ENCODE measurements around the gene CARD9. TPM values are rescaled to one million over a fixed set of nuclear protein-coding genes. Genes with fewer than 3 reads are reported as not detected.

Gene CARD9
- total RNA-seq, 2 experiments from 2014 or later: 0.92 to 1.7 TPM

DNA sequence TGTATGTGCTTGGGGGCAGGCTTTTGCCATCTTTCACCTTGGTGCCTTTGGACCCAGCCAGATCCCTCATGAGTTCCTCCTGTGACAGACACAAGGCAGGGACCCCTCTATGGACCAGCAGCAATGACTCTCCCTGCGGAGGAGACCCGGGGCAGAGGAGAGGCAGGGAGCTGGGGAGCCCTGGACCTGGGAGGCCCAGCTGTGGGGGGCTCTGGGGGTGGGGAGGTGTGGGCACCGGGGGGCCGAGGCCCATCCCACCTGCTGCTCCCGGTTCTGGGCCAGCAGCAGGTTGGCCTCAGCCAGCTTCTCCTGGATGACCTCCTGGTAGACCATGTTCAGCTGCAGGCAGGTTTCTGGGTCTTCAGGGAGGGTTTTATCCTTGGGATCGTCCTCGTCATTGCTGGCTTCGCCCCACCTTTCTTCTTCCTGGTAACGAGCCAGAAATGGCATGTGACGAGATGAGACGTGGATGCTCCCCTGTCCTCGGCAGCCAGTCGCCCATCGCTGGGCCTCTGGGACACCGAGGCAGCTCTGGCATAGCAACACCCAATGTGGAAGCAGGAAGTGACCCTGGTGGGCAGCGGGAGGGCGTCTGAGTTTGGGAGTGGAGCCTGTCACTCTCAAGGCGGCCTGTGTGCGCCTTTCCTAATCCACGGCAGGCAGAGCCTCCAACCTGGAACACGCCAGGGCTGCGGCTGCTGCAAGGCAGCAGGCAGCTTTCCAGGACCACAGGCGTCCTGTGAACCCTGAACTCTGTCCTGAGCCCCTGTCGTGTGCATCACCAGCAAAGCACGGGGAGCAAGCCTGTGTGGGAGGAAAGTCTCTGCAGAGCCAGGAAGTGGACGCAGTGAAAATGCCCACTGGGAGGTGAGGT, 22.1 kb upstream of the CARD9 start:
- Histone ChIP-seq H4K20me1 (ENCODE audit: insufficient read depth, low read length) (peaks cover 10% of the 10 kb centered on the region; the same call in 1 of the 2 replicates), H3K79me2 (ENCODE audit: insufficient read depth, low read depth, low read length) (peaks cover 23% of the 10 kb centered on the region), H3K9me3 (ENCODE audit: low read length) (no peaks in the 10 kb centered on the region), H3K4me3 (ENCODE audit: low read depth, low read length, poor library complexity, severe bottlenecking) (no peak overlapping the region), H3K27ac (ENCODE audit: low read depth, low read length, poor library complexity, severe bottlenecking) (no peak overlapping the region), H2AFZ (ENCODE audit: low read length) (no peak overlapping the region), H3K4me1 (ENCODE audit: insufficient read depth, low read length, poor library complexity, severe bottlenecking) (peaks cover 9% of the 10 kb centered on the region), H3K36me3 (ENCODE audit: insufficient read depth, low read length) (peaks cover 78% of the 10 kb centered on the region), H3K4me2 (ENCODE audit: low read length) (no peak overlapping the region), H3K9me2 (ENCODE audit: insufficient read depth, low read length) (no peaks in the 10 kb centered on the region)
- DNase-seq (ENCODE audit: low spot score): no peak
- BruUV-seq (replicated peaks): no TSS peak
- intact Hi-C loops (cut with micrococcal nuclease; ENCODE audit: unreplicated experiment): no loop called here
- ChIA-PET POLR2A (interaction anchor here (0.6 kb wide), 1 partner anchor 308 kb away, joined by 3 read pairs; no protein-coding TSS in a partner anchor), CTCF (ENCODE audit: unreplicated experiment) (no interaction called here)
- TF ChIP-seq CTCF (conservative IDR thresholded peaks at IDR 0.05; ENCODE audit: low read length) (no peak), EZH2phosphoT487 (IDR thresholded peaks at IDR 0.05; ENCODE audit: borderline replicate concordance, low read depth, low read length) (no peak)

GRCh38 chr9:136395020-136395340, 21.5 kb upstream of the CARD9 start:
- peaks cover 23% of the 10 kb centered on the region for H3K79me2 ChIP-seq (ENCODE audit: insufficient read depth, low read depth, low read length)
- intact Hi-C loops (cut with micrococcal nuclease; ENCODE audit: unreplicated experiment): no loop called here
- DNase-seq (ENCODE audit: low spot score): no peak
- peaks cover 83% of the 10 kb centered on the region for H3K36me3 ChIP-seq (ENCODE audit: insufficient read depth, low read length)
- no peak overlapping the region for H3K4me2 ChIP-seq (ENCODE audit: low read length)
- TF ChIP-seq CTCF (conservative IDR thresholded peaks at IDR 0.05; ENCODE audit: low read length) (no peak), EZH2phosphoT487 (IDR thresholded peaks at IDR 0.05; ENCODE audit: borderline replicate concordance, low read depth, low read length) (no peak)
- H3K4me3 ChIP-seq (ENCODE audit: low read depth, low read length, poor library complexity, severe bottlenecking): no peak overlapping the region
- no TSS peak for BruUV-seq (replicated peaks)
- no peaks in the 10 kb centered on the region for H3K9me2 ChIP-seq (ENCODE audit: insufficient read depth, low read length)
- no peaks in the 10 kb centered on the region for H3K9me3 ChIP-seq (ENCODE audit: low read length)
- H3K4me1 ChIP-seq (ENCODE audit: insufficient read depth, low read length, poor library complexity, severe bottlenecking): peaks cover 6% of the 10 kb centered on the region
- no peak overlapping the region for H3K27ac ChIP-seq (ENCODE audit: low read depth, low read length, poor library complexity, severe bottlenecking)
- no peak overlapping the region for H2AFZ ChIP-seq (ENCODE audit: low read length)
- H4K20me1 ChIP-seq (ENCODE audit: insufficient read depth, low read length): peaks cover 10% of the 10 kb centered on the region; the same call in 1 of the 2 replicates
- POLR2A ChIA-PET: no interaction called here
- CTCF ChIA-PET (ENCODE audit: unreplicated experiment): no interaction called here

Data from OCI-LY7 (cell line).